ENCODE data around the gene ESF1. TPM values are rescaled to one million over a fixed set of nuclear protein-coding genes. Genes with fewer than 3 reads are reported as not detected.
"Not testable (repeated sequence)": the region's sequence is repeated elsewhere in the genome, so short reads cannot be mapped to it uniquely, and the experiment has no call there.

ESF1 gene
- total RNA-seq, 1 donor from 2014 or later: 17.9 TPM

- no peak for DNase-seq
These were observed 1.6 kb upstream of the ESF1 start for GRCh38 chr20:13786143-13786828.

GRCh38 chr20:13784271-13784892, 337 bp downstream of the ESF1 start:
- DNase-seq: no peak

- no peak for DNase-seq
These were observed 1.2 kb downstream of the ESF1 start for GRCh38 chr20:13783528-13783927.

GRCh38 chr20:13778827-13779226, 5.9 kb downstream of the ESF1 start:
- DNase-seq: no peak

- no peak for DNase-seq
These were observed 7.5 kb downstream of the ESF1 start for GRCh38 chr20:13777171-13777601.

- no peak for DNase-seq
These were observed 8.9 kb downstream of the ESF1 start for GRCh38 chr20:13775867-13776266.

- no peak for DNase-seq
These were observed 12.2 kb downstream of the ESF1 start for GRCh38 chr20:13772529-13772928.

GRCh38 chr20:13771853-13772453, 12.8 kb downstream of the ESF1 start:
- DNase-seq: no peak

GRCh38 chr20:13770141-13770540, 14.6 kb downstream of the ESF1 start:
- DNase-seq: no peak

GRCh38 chr20:13765868-13766416, 18.8 kb downstream of the ESF1 start:
- no peak for DNase-seq

- no peak for DNase-seq
These were observed 19.4 kb downstream of the ESF1 start for GRCh38 chr20:13765299-13765698.

GRCh38 chr20:13760451-13760946, 24.2 kb downstream of the ESF1 start:
- DNase-seq: not testable (repeated sequence)

GRCh38 chr20:13758884-13759283, 25.8 kb downstream of the ESF1 start:
- no peak for DNase-seq

GRCh38 chr20:13756551-13756950, 28.2 kb downstream of the ESF1 start:
- DNase-seq: no peak

GRCh38 chr20:13755809-13756208, 28.9 kb downstream of the ESF1 start:
- DNase-seq: no peak

- DNase-seq: no peak
These were observed 31.2 kb downstream of the ESF1 start for GRCh38 chr20:13753436-13754036.

GRCh38 chr20:13749811-13750210, 34.9 kb downstream of the ESF1 start:
- DNase-seq: no peak

GRCh38 chr20:13745784-13746183, 38.9 kb downstream of the ESF1 start:
- no peak for DNase-seq

GRCh38 chr20:13744352-13744751, 40.4 kb downstream of the ESF1 start:
- DNase-seq: no peak

GRCh38 chr20:13741879-13742278, 42.8 kb downstream of the ESF1 start:
- DNase-seq: no peak

- no peak for DNase-seq
These were observed 44.7 kb downstream of the ESF1 start for GRCh38 chr20:13739731-13740649.

- DNase-seq: not testable (repeated sequence)
These were observed 46.5 kb downstream of the ESF1 start for GRCh38 chr20:13738187-13738586.
